Transverse colon (tissue), 4 donors: Measurements from ENCODE around the gene FCGR2B. TPM values are rescaled to one million over a fixed set of nuclear protein-coding genes. Genes with fewer than 3 reads are reported as not detected.
"Not testable (repeated sequence)": the region's sequence is repeated elsewhere in the genome, so short reads cannot be mapped to it uniquely, and the experiment has no call there.

Experiments
- DNase-seq: peaks from one replicate; pipeline ENCODE4 v3.0.0-alpha.2; 2019
- H3K27ac ChIP-seq, 4 donors: fragments of 200-600 bp; sonication (generic); 2 replicates each; pipeline ENCODE4 v1.5.1; 2016 to 2018; ENCODE audit warnings: inconsistent platforms in 4 of 4
- H3K27me3 ChIP-seq: fragments of 200-600 bp; sonication (generic); 2 replicates; pipeline ENCODE4 v1.5.1; 2017; ENCODE audit warnings: inconsistent platforms
- H3K36me3 ChIP-seq, 4 donors: fragments of 200-600 bp; sonication (generic); 2 replicates each; pipeline ENCODE4 v1.5.1; 2017 to 2019; ENCODE audit warnings: inconsistent platforms in 4 of 4
- H3K4me1 ChIP-seq, 4 donors: fragments of 200-600 bp; sonication (generic); 2 replicates each; pipeline ENCODE4 v1.5.1; 2017 to 2020; ENCODE audit warnings: inconsistent platforms in 4 of 4
- H3K4me3 ChIP-seq, 4 donors: fragments of 200-600 bp; sonication (generic); 1 replicate in 1 of 4; 2 replicates in 3 of 4; pipeline versions ENCODE4 v1.5.1 to v1.6.1; 2017 to 2019; ENCODE audit warnings: inconsistent platforms in 4 of 4
- H3K9me3 ChIP-seq, 2 donors: fragments of 200-600 bp; sonication (generic); 2 replicates each; pipeline ENCODE4 v1.5.1; 2017 to 2019; ENCODE audit warnings: inconsistent platforms in 2 of 2
- EP300 ChIP-seq: sonication (generic); formaldehyde crosslinking; IDR thresholded peaks from one replicate; pipeline ENCODE4 v1.6.1; 2017; ENCODE audit warnings: antibody characterized with exemption, low read depth
- POLR2A ChIP-seq: fragments of 450-650 bp; IDR thresholded peaks from one replicate; pipeline ENCODE4 v1.6.1; 2016; ENCODE audit warnings: antibody characterized with exemption, mild to moderate bottlenecking, moderate library complexity
- POLR2AphosphoS5 ChIP-seq, 3 donors: sonication (generic); formaldehyde crosslinking; IDR thresholded peaks; one replicate each; pipeline ENCODE4 v1.6.1; 2016; ENCODE audit warnings: antibody characterized with exemption in 3 of 3
- WGBS, 2 donors: methylation state at CpG; one replicate each; pipeline ENCODE4 v1.1.5; 2018; ENCODE audit warnings: low coverage in 1 of 2; 5-methylcytosine and 5-hydroxymethylcytosine counted together
- in situ Hi-C, 4 donors: fragments of 200-750 bp; cut with MboI; loops; one replicate each; pipeline versions ENCODE4 v1.15.0 to v1.15.1; 2017; ENCODE audit warnings: low sequenced_read_pairs in 3 of 4, low pct_ligation_motif_present in 1 of 4, low pct_unique_long_range_greater_than_20kb in 1 of 4
- intact Hi-C: fragments of 100-400 bp; cut with DNase I; formaldehyde crosslinking; loops from one replicate; pipeline ENCODE4 v1.15.1; 2023; ENCODE audit warnings: low total_unique reads
- total RNA-seq, 4 donors: library from RNA; depleted of rRNA; stranded (reverse); fragments of >200 nt; gene quantifications; one replicate each; pipeline ENCODE4 v1.1.0, GENCODE V29; 2016
- TF ChIP-seq, protein P1 (sequence below), 5 experiments: fragments of 200-600 bp in 3 of 5; fragments of 450-650 bp in 2 of 5; sonication (generic) in 3 of 5; IDR thresholded peaks; 1 replicate in 2 of 5; 2 replicates in 3 of 5; pipeline ENCODE4 v1.5.1; 2016 to 2017; ENCODE audit warnings: antibody characterized with exemption in 5 of 5, inconsistent platforms in 3 of 5, mild to moderate bottlenecking in 2 of 5, moderate library complexity in 1 of 5

The FCGR2B gene
- total RNA-seq, 4 donors from 2014 or later, result 12.4 to 17.6 (median 12.7) TPM; not detected in 1

DNA sequence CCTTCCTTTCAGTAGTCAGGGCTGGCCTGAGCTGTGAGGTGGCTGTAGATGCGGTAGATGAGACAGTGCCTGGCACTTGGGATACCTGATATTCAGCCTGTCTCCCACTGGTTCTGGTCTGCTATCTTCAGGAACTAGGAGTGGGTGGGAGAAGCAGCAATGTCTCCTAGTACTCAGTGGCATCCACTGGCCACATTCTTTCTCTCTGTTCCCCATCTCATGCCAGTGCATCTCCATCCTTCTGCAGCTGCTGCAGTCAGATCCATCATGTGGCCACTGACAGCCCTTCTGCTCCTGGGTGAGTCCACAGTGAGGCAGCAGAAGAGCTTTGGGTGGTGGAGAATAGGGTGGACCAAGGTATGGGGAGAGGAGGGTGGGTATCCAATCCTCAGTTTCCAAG is 59.5 kb downstream of the FCGR2B start:
- peaks cover 39% of the 10 kb centered on the region for H3K27me3 ChIP-seq
- WGBS, 2 donors, result 100% methylated on average over 1 of the region's 1 CpG; no CpG with 5 or more reads in 1 of the 2 donors
- intact Hi-C loops (no loop called here), in situ Hi-C loops (no loop called here)
- H3K27ac ChIP-seq, result no peak overlapping the region
- DNase-seq, result no peak
- H3K9me3 ChIP-seq, result no peaks in the 10 kb centered on the region
- no peak overlapping the region for H3K4me3 ChIP-seq
- no peaks in the 10 kb centered on the region for H3K36me3 ChIP-seq
- no peak for TF ChIP-seq POLR2AphosphoS5 (IDR thresholded peaks at IDR 0.05)
- TF ChIP-seq EP300, result no peak
- no peak for TF ChIP-seq POLR2A
- TF ChIP-seq, protein P1, sequence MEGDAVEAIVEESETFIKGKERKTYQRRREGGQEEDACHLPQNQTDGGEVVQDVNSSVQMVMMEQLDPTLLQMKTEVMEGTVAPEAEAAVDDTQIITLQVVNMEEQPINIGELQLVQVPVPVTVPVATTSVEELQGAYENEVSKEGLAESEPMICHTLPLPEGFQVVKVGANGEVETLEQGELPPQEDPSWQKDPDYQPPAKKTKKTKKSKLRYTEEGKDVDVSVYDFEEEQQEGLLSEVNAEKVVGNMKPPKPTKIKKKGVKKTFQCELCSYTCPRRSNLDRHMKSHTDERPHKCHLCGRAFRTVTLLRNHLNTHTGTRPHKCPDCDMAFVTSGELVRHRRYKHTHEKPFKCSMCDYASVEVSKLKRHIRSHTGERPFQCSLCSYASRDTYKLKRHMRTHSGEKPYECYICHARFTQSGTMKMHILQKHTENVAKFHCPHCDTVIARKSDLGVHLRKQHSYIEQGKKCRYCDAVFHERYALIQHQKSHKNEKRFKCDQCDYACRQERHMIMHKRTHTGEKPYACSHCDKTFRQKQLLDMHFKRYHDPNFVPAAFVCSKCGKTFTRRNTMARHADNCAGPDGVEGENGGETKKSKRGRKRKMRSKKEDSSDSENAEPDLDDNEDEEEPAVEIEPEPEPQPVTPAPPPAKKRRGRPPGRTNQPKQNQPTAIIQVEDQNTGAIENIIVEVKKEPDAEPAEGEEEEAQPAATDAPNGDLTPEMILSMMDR (IDR thresholded peaks at IDR 0.05), result no peak
- peaks cover 0 to 20% (median 11%) of the 10 kb centered on the region in 4 donors for H3K4me1 ChIP-seq

DNA sequence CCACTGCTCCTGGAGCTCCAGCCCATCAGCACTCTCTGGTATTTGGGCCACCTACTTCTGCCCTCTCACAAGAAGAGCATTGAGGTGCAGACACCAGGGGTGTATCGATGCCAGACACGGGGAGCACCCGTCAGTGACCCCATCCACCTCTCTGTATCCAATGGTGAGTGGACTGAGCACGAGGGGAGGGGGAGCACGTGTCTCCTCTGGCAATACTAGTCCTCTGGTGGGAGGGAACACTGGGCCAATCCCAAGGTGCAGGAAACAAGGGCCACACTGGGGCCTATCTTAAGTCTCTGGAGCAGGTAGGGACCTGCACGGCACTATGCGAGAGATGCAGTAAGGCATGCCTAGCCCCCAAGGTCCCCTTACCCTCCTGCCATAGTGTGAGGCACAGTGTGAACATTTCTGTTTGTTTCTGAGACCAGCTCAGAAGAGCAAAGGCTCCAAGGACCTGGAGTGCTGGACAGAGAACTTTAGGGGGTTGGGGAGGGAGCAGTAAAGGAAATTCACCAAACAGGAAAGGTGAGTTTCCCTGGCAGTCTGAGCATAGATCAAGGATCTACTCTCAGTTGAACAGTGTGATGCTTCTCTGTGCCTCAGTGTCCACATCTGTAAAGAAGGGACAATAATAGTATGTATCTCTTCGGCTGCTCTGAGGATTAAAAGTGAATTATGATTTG is 60.7 kb downstream of the FCGR2B start:
- no peak for TF ChIP-seq POLR2AphosphoS5 (IDR thresholded peaks at IDR 0.05)
- no peak for TF ChIP-seq POLR2A
- TF ChIP-seq, protein P1 (IDR thresholded peaks at IDR 0.05), result no peak
- 47 to 85% methylated on average over 2 to 8 of the region's 8 CpGs for WGBS, 2 donors
- H3K4me3 ChIP-seq, result no peak overlapping the region
- no peaks in the 10 kb centered on the region for H3K9me3 ChIP-seq
- H3K27me3 ChIP-seq, result peaks cover 47% of the 10 kb centered on the region
- H3K36me3 ChIP-seq, result no peaks in the 10 kb centered on the region
- H3K4me1 ChIP-seq, result peaks cover 0 to 22% (median 13%) of the 10 kb centered on the region in 4 donors
- in situ Hi-C loops (no loop called here), intact Hi-C loops (no loop called here)
- H3K27ac ChIP-seq, result no peak overlapping the region
- DNase-seq, result no peak

DNA sequence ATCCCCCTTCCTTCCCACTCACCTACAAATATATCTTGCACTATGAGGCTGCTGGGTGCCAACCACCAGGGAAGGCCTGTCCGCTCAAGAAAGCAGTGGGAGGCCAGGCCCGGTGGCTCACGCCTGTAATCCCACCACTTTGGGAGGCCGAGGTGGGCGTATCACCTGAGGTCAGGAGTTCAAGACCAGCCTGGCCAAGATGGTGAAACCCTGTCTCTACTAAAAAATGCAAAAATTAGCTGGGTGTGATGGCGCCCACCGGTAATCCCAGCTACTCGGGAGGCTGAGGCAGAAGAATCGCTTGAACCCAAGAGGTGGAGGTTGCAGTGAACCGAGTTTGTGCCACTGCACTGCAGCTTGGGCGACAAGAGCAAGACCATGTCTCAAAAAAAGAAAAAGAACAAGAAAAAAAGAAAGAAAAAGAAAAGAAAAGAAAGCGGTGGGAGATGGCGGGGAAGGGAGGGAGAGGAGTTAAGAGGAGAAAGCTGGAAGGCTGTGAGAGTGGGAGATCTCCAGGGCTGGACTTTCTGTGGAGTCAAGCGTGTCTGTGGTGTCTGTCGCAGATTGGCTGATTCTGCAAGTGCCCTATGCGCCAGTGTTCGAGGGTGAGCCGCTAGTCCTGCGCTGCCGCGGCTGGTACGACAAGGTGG is 62.4 kb downstream of the FCGR2B start:
- WGBS, 2 donors, result 49 to 50% methylated on average over 7 to 22 of the region's 22 CpGs
- peak overlapping the region; percentile 80 to 92 (median 85) for H3K27ac ChIP-seq
- intact Hi-C loops, H3K9me3 ChIP-seq, DNase-seq, H3K36me3 ChIP-seq: not testable (repeated sequence)
- H3K4me3 ChIP-seq, result peak overlapping the region; percentile 37 to 73 (median 63)
- H3K27me3 ChIP-seq, result peaks cover 50% of the 10 kb centered on the region
- peaks cover 0 to 22% (median 13%) of the 10 kb centered on the region in 4 donors for H3K4me1 ChIP-seq
- in situ Hi-C loops, result loop anchor here (25.0 kb wide), 4 partner anchors 88 to 663 kb away; partner anchors contain the start of genes FCGR3B (in 3 of the 4) and ARHGAP30 (in 1 of the 4)

DNA sequence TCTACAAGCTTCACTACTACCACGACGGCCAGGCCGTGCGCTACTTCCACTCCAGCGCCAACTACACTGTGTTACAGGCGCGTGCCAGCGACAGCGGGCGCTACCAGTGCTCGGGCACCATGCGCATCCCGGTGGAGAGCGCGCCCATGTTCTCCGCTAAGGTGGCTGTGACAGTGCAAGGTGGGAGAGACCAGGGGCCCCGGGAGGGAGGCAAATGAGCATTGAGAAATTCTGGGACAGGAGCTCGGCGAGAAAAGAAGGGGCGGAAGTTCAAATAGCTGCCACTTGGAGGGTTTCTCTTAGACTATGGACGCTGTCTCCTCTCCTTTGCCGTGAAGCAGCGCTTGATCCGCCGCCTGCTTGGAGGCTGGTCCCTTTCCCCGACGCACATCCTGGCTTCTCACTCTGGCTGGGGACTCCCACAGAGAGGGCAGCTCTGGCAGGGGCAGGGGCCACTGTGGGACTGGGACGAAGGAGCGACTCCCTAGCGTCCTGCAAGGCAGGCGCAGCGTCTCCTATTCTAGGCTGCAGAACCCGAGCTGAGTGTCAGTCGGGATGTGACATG is 63.0 kb downstream of the FCGR2B start:
- no peaks in the 10 kb centered on the region for H3K9me3 ChIP-seq
- intact Hi-C loops (no loop called here), in situ Hi-C loops (loop anchor here (25.0 kb wide), 4 partner anchors 89 to 664 kb away; partner anchors contain the start of genes FCGR3B (in 3 of the 4) and ARHGAP30 (in 1 of the 4))
- no peaks in the 10 kb centered on the region for H3K36me3 ChIP-seq
- H3K27me3 ChIP-seq, result peaks cover 56% of the 10 kb centered on the region
- peaks cover 0 to 22% (median 13%) of the 10 kb centered on the region in 4 donors for H3K4me1 ChIP-seq
- TF ChIP-seq, protein P1 (IDR thresholded peaks at IDR 0.05), result peak in 4 of 5 experiments; percentile 23 to 46 (median 27)
- no peak for TF ChIP-seq EP300
- TF ChIP-seq POLR2AphosphoS5 (IDR thresholded peaks at IDR 0.05), result no peak
- TF ChIP-seq POLR2A, result no peak
- 0% methylated on average over 27 of the region's 34 CpGs; no CpG with 5 or more reads in 1 of the 2 donors for WGBS, 2 donors
- peak overlapping the region; percentile 80 to 92 (median 85) for H3K27ac ChIP-seq
- H3K4me3 ChIP-seq, result peak overlapping the region; percentile 37 to 73 (median 63)
- peak; percentile 40 for DNase-seq
